Measurements from ENCODE around the gene MPST. TPM values are rescaled to one million over a fixed set of nuclear protein-coding genes. Genes with fewer than 3 reads are reported as not detected.

The MPST gene
- total and polyA plus RNA-seq, 3 donors from 2014 or later: 64.1 to 114 (median 99.6) TPM

GRCh38 chr22:37050913-37051312 lies 31.4 kb downstream of the MPST start:
- Histone ChIP-seq H3K27me3 (no peaks in the 10 kb centered on the region), H3K27ac (no peak overlapping the region), H3K4me1 (peaks cover 6% of the 10 kb centered on the region), H3K4me3 (peak overlapping the region in 1 of 2 donors; percentile 69), H3K9me3 (no peaks in the 10 kb centered on the region), H3K36me3 (ENCODE audit: low read depth, missing control alignments) (no peaks in the 10 kb centered on the region)
- 58 to 63% methylated on average over 6 of the region's 6 CpGs for WGBS, 2 donors
- DNase-seq: no peak
- TF ChIP-seq POLR2A (IDR thresholded peaks at IDR 0.05): no peak
- TF ChIP-seq, protein P1, sequence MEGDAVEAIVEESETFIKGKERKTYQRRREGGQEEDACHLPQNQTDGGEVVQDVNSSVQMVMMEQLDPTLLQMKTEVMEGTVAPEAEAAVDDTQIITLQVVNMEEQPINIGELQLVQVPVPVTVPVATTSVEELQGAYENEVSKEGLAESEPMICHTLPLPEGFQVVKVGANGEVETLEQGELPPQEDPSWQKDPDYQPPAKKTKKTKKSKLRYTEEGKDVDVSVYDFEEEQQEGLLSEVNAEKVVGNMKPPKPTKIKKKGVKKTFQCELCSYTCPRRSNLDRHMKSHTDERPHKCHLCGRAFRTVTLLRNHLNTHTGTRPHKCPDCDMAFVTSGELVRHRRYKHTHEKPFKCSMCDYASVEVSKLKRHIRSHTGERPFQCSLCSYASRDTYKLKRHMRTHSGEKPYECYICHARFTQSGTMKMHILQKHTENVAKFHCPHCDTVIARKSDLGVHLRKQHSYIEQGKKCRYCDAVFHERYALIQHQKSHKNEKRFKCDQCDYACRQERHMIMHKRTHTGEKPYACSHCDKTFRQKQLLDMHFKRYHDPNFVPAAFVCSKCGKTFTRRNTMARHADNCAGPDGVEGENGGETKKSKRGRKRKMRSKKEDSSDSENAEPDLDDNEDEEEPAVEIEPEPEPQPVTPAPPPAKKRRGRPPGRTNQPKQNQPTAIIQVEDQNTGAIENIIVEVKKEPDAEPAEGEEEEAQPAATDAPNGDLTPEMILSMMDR (IDR thresholded peaks at IDR 0.05): no peak
- intact Hi-C loops (cut with DNase I; ENCODE audit: low total_unique reads): no loop called here

DNA sequence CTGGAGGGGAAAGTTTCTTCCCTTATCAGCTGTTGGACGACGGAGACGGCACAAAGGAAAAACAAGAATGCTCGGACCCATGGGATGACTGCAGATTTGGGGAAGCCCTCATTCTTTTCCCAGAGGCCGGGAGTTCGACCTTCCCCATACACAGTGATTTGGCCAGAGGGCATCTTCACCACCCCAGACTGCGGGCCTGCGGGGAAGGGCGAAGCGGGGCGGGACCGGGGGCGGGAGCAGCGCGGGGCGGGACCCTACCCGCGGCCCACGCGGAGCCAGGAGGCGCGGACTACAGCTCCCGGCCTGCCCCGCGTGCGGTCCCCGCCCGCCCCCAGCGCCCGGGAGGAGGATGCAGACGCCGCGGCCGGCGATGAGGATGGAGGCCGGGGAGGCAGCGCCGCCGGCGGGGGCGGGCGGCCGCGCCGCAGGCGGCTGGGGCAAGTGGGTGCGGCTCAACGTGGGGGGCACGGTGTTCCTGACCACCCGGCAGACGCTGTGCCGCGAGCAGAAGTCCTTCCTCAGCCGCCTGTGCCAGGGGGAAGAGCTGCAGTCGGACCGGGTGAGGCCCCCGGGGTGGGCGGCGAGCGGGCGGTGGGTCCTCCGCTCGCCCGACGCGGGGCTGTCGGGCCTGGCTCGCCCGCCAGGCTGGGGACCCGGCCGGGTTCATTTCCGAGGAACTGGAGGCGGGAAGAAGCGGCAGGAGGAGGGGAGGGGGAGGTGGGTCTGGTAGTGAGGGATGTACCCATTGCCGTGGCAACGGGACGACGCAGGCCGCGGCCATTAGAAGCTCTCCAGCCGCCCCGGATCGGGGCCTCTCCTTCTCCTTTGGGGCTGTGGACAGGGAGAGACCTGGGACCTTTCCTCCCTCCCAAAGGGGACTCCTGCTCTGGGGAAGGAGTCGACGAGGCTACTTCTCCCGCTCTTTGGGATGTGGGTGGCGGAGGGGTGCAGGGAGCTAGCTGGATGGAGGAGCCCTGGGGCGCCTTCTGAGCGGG lies 32.1 kb downstream of the MPST start, which contains the start of gene KCTD17:
Gene KCTD17 (plus strand): TSS at position 352 of the 995 bp plus-strand sequence. CDS start 19 bp downstream, at position 371.
- Histone ChIP-seq H3K4me3 (peak within 1 kb of the TSS; percentile 69 to 75), H3K9me3 (no peaks in the 10 kb centered on the region), H3K27ac (no peak within 1 kb of the TSS), H3K4me1 (peaks cover 6% of the 10 kb centered on the region), H3K36me3 (ENCODE audit: low read depth, missing control alignments) (no peaks in the 10 kb centered on the region), H3K27me3 (no peaks in the 10 kb centered on the region)
- DNase-seq: peak; percentile 65
- intact Hi-C loops (cut with DNase I; ENCODE audit: low total_unique reads): no loop called here
- 3 to 5% methylated on average over 12 to 56 of the region's 89 CpGs for WGBS, 2 donors
- TF ChIP-seq, protein P1 (IDR thresholded peaks at IDR 0.05): no peak
- TF ChIP-seq POLR2A (IDR thresholded peaks at IDR 0.05): no peak

GRCh38 chr22:37052386-37053309 lies 33.1 kb downstream of the MPST start:
- no peak for DNase-seq
- H3K4me1 ChIP-seq: peaks cover 6% of the 10 kb centered on the region
- 69 to 72% methylated on average over 9 to 25 of the region's 25 CpGs for WGBS, 2 donors
- H3K27me3 ChIP-seq: no peaks in the 10 kb centered on the region
- TF ChIP-seq POLR2A (IDR thresholded peaks at IDR 0.05): no peak
- TF ChIP-seq, protein P1 (IDR thresholded peaks at IDR 0.05): no peak
- H3K27ac ChIP-seq: no peak overlapping the region
- H3K36me3 ChIP-seq (ENCODE audit: low read depth, missing control alignments): no peaks in the 10 kb centered on the region
- no peaks in the 10 kb centered on the region for H3K9me3 ChIP-seq
- intact Hi-C loops (cut with DNase I; ENCODE audit: low total_unique reads): no loop called here
- H3K4me3 ChIP-seq: peak overlapping the region; percentile 69 to 75

DNA sequence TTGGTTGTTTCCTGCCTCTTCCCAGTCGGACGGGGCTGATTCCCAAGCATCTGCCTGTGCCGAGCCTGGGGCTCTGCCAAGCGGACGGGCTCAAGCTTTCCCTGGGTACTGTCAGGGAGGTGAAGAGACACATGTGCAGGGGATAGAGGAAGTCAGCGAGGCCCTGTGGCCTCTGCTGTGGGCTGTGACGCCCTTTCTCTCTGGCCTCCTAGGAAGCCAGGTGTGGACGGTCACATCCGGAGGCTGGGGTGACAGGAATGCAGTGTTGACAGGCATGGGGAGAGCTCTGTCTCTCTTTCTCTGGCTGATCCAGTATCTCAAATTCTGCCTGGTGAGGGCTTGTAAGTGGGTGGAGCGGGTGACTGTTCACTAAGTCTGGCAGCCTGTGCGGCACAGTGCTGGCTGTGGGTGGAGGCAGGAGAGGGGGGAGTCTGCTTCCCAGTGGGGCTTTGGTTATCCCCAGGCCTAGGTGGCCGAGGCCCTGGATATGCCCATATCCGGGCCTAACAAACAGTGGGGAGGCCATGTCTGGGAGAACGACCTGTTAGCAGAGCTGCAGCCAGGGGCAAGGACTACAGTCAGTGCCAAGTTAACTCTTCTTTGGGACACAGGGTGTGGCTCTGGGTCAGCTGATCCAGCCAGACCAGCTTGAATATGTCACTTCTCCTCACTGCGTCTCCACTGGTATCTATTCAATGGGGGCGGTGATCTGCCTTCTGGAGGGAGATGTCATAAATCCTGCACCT lies 33.9 kb downstream of the MPST start:
- no peak overlapping the region for H3K27ac ChIP-seq

More for the DNA sequence above, 33.9 kb downstream of the MPST start:
- 87% methylated on average over 9 to 16 of the region's 16 CpGs for WGBS, 2 donors
- DNase-seq: no peak
- intact Hi-C loops (cut with DNase I; ENCODE audit: low total_unique reads): no loop called here
- Histone ChIP-seq H3K4me1 (peaks cover 6% of the 10 kb centered on the region), H3K36me3 (ENCODE audit: low read depth, missing control alignments) (no peaks in the 10 kb centered on the region), H3K4me3 (no peak overlapping the region), H3K9me3 (no peaks in the 10 kb centered on the region), H3K27me3 (no peaks in the 10 kb centered on the region)
- TF ChIP-seq, protein P1 (IDR thresholded peaks at IDR 0.05): no peak
- no peak for TF ChIP-seq POLR2A (IDR thresholded peaks at IDR 0.05)
